Fibroblast of lung (primary cell): ENCODE results near the gene GRSF1.

Source experiments
- EZH2 ChIP-seq: IDR thresholded peaks from 2 replicates; pipeline ENCODE4 v1.5.1; 2012; ENCODE audit warnings: low read length, control low read depth, mild to moderate bottlenecking; ENCODE audit errors: missing control alignments
- TF ChIP-seq, protein P1 (sequence below), 2 donors: IDR thresholded peaks in 1 of 2; conservative IDR thresholded peaks in 1 of 2; 1 replicate in 1 of 2; 2 replicates in 1 of 2; pipeline ENCODE4 v1.5.1; 2011 to 2012; ENCODE audit warnings: low read length in 2 of 2, control low read depth in 1 of 2, inconsistent platforms in 1 of 2, low read depth in 1 of 2, mild to moderate bottlenecking in 1 of 2

DNA sequence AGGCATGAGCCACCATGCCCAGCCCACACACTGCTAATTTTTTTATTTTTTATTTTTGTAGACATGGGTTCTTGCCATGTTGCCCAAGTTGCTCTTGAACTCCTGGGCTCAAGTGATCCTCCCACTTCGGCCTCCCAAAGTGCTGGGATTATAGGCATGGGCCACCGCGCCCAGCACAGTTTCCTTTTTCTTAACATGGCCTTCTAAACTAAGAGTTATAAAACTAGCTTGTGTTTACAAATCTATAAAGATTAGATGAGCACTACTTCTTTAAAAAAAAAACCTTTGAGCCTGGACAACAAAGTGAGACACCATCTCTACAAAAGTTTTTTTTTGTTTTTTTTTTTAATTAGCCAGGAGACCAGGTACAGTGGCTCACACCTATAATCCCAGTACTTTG, 10.7 kb downstream of the GRSF1 start:
- TF ChIP-seq, protein P1, sequence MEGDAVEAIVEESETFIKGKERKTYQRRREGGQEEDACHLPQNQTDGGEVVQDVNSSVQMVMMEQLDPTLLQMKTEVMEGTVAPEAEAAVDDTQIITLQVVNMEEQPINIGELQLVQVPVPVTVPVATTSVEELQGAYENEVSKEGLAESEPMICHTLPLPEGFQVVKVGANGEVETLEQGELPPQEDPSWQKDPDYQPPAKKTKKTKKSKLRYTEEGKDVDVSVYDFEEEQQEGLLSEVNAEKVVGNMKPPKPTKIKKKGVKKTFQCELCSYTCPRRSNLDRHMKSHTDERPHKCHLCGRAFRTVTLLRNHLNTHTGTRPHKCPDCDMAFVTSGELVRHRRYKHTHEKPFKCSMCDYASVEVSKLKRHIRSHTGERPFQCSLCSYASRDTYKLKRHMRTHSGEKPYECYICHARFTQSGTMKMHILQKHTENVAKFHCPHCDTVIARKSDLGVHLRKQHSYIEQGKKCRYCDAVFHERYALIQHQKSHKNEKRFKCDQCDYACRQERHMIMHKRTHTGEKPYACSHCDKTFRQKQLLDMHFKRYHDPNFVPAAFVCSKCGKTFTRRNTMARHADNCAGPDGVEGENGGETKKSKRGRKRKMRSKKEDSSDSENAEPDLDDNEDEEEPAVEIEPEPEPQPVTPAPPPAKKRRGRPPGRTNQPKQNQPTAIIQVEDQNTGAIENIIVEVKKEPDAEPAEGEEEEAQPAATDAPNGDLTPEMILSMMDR (conservative IDR thresholded peaks at IDR 0.05 in 1 of 2, IDR thresholded peaks at IDR 0.05 in 1 of 2; ENCODE audit: low read depth in 1 of 2, low read length in 2 of 2): no peak
- TF ChIP-seq EZH2: no peak
